Fibroblast of lung (primary cell): ENCODE data around the gene CES2.

Experiments used
- CTCF ChIP-seq, 2 donors: IDR thresholded peaks in 1 of 2; conservative IDR thresholded peaks in 1 of 2; 1 replicate in 1 of 2; 2 replicates in 1 of 2; pipeline ENCODE4 v1.5.1; 2011 to 2012; ENCODE audit warnings: low read length in 2 of 2, control low read depth in 1 of 2, inconsistent platforms in 1 of 2, low read depth in 1 of 2, mild to moderate bottlenecking in 1 of 2
- EZH2 ChIP-seq: IDR thresholded peaks from 2 replicates; pipeline ENCODE4 v1.5.1; 2012; ENCODE audit warnings: low read length, control low read depth, mild to moderate bottlenecking; ENCODE audit errors: missing control alignments

GRCh38 chr16:66920299-66920590 lies 15.1 kb upstream of the CES2 start:
- TF ChIP-seq CTCF (conservative IDR thresholded peaks at IDR 0.05 in 1 of 2, IDR thresholded peaks at IDR 0.05 in 1 of 2; ENCODE audit: low read depth in 1 of 2, low read length in 2 of 2) = no peak
- TF ChIP-seq EZH2 = no peak
